Hepatocyte (in vitro differentiated cells): ENCODE results near the gene POU4F1.

Experiments used
- EZH2 ChIP-seq: fragments of 200-600 bp; sonication (generic); IDR thresholded peaks from 2 replicates; pipeline ENCODE4 v1.6.1; 2016; ENCODE audit warnings: antibody characterized with exemption, mild to moderate bottlenecking, borderline replicate concordance
- TF ChIP-seq, protein P1 (sequence below): fragments of 200-600 bp; sonication (generic); IDR thresholded peaks from 2 replicates; pipeline ENCODE4 v1.5.1; 2016; ENCODE audit warnings: antibody characterized with exemption, mild to moderate bottlenecking; ENCODE audit not compliant: poor library complexity

- TF ChIP-seq, protein P1, sequence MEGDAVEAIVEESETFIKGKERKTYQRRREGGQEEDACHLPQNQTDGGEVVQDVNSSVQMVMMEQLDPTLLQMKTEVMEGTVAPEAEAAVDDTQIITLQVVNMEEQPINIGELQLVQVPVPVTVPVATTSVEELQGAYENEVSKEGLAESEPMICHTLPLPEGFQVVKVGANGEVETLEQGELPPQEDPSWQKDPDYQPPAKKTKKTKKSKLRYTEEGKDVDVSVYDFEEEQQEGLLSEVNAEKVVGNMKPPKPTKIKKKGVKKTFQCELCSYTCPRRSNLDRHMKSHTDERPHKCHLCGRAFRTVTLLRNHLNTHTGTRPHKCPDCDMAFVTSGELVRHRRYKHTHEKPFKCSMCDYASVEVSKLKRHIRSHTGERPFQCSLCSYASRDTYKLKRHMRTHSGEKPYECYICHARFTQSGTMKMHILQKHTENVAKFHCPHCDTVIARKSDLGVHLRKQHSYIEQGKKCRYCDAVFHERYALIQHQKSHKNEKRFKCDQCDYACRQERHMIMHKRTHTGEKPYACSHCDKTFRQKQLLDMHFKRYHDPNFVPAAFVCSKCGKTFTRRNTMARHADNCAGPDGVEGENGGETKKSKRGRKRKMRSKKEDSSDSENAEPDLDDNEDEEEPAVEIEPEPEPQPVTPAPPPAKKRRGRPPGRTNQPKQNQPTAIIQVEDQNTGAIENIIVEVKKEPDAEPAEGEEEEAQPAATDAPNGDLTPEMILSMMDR = no peak
- no peak for TF ChIP-seq EZH2
Measured at GRCh38 chr13:78600280-78600883, 3.0 kb downstream of the POU4F1 start.
